Bronchial epithelial cell (primary cell): ENCODE data around the gene CPNE4. TPM values are rescaled to one million over a fixed set of nuclear protein-coding genes. Genes with fewer than 3 reads are reported as not detected.

ENCODE experiments used
- DNase-seq: peaks from one replicate; pipeline ENCODE4 v3.0.0-alpha.2; 2010; ENCODE audit warnings: low read depth
- FAIRE-seq: peaks from 2 replicates; lab custom pipeline; 2011; peaks lifted over from hg19 to GRCh38; lab: Jason Lieb, UNC
- H3K27me3 ChIP-seq: 2 replicates; pipeline ENCODE4 v1.5.1; 2011; ENCODE audit warnings: low read length; ENCODE audit not compliant: control insufficient read depth, insufficient read depth
- H3K36me3 ChIP-seq: 2 replicates; pipeline ENCODE4 v1.5.1; 2011; ENCODE audit warnings: low read length; ENCODE audit not compliant: control insufficient read depth, insufficient read depth
- H3K4me3 ChIP-seq: 2 replicates; pipeline ENCODE4 v1.5.1; 2011; ENCODE audit warnings: mild to moderate bottlenecking, low read depth, low read length, control low read depth
- total RNA-seq: library from RNA; depleted of rRNA; stranded (reverse); fragments of >200 nt; gene quantifications from 2 replicates; pipeline ENCODE4 v1.2.1, GENCODE V29; 2014
- TF ChIP-seq, protein P1 (sequence below): IDR thresholded peaks from 2 replicates; pipeline ENCODE4 v1.5.1; 2011; ENCODE audit warnings: mild to moderate bottlenecking, moderate library complexity, low read length, control low read depth, inconsistent platforms; ENCODE audit not compliant: insufficient read depth, severe bottlenecking

Gene CPNE4
- total RNA-seq, 1 donor from 2014 or later, result under 0.01 TPM

DNA sequence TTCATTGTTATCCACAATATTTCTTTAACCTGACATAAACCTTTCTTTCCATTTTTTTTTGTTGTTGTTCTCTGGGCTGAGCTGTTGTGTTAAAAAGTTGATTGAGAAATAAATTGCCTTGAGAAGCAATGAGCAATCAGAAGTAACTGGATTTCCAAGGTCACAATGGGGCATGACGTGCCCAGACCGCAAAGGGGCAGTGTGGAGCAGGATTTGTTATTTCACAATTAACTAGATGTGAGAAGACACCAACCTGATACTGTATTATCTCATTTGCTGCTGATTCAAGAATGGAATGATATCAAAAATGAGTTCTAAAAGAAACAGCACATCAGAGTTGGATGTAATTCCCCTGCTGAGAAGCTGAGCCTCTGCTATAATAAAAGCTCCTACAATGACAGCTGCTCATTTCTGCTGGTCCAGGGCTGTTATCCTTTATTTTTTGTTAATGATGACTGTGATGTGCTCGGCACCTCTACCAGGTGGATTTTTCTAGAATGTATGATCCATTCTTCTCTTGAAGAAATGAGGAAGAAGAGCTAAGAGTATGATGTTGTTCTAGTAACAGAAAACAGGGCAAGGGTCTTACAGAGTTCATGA, 28.1 kb downstream of the CPNE4 start:
- TF ChIP-seq, protein P1, sequence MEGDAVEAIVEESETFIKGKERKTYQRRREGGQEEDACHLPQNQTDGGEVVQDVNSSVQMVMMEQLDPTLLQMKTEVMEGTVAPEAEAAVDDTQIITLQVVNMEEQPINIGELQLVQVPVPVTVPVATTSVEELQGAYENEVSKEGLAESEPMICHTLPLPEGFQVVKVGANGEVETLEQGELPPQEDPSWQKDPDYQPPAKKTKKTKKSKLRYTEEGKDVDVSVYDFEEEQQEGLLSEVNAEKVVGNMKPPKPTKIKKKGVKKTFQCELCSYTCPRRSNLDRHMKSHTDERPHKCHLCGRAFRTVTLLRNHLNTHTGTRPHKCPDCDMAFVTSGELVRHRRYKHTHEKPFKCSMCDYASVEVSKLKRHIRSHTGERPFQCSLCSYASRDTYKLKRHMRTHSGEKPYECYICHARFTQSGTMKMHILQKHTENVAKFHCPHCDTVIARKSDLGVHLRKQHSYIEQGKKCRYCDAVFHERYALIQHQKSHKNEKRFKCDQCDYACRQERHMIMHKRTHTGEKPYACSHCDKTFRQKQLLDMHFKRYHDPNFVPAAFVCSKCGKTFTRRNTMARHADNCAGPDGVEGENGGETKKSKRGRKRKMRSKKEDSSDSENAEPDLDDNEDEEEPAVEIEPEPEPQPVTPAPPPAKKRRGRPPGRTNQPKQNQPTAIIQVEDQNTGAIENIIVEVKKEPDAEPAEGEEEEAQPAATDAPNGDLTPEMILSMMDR, result peak; percentile 69
- peak; percentile 62 for DNase-seq
- no peak for FAIRE-seq
- Histone ChIP-seq H3K4me3 (no peak overlapping the region), H3K27me3 (no peaks in the 10 kb centered on the region), H3K36me3 (no peaks in the 10 kb centered on the region)

DNA sequence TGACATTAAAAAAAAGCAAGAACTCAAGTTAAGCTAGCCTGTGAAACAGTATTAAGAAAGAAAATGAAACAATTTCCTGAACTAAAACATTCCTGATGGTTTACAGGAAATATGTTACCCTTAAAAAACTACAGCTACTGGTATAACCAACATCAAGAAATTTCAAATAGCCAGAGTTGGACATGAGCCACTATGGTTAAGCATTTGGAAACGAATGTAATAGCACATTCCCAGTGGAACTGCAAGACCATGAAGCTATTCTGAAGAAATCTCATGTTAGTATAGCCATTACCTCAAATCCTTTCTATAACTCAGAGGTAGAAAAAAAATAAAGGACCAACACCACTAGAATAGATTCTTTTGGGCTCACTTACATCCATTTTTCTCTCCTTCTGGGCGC, 30.2 kb downstream of the CPNE4 start:
- no peak for FAIRE-seq
- TF ChIP-seq, protein P1, result no peak
- no peak overlapping the region for H3K4me3 ChIP-seq
- H3K36me3 ChIP-seq, result no peaks in the 10 kb centered on the region
- no peak for DNase-seq
- H3K27me3 ChIP-seq, result no peaks in the 10 kb centered on the region

GRCh38 chr3:132003685-132004084, 31.1 kb downstream of the CPNE4 start:
- TF ChIP-seq, protein P1, result no peak
- no peak for FAIRE-seq

GRCh38 chr3:132001999-132002398, 32.8 kb downstream of the CPNE4 start:
- FAIRE-seq (no peak), DNase-seq (no peak)
- TF ChIP-seq, protein P1, result no peak
- Histone ChIP-seq H3K36me3 (no peaks in the 10 kb centered on the region), H3K27me3 (no peaks in the 10 kb centered on the region), H3K4me3 (no peak overlapping the region)

More at GRCh38 chr3:132003685-132004084, 31.1 kb downstream of the CPNE4 start:
- H3K4me3 ChIP-seq, result no peak overlapping the region
- DNase-seq, result no peak
- no peaks in the 10 kb centered on the region for H3K27me3 ChIP-seq
- no peaks in the 10 kb centered on the region for H3K36me3 ChIP-seq

- H3K4me3 ChIP-seq, result no peak overlapping the region
- TF ChIP-seq, protein P1, result no peak
- FAIRE-seq (no peak), DNase-seq (no peak)
- no peaks in the 10 kb centered on the region for H3K36me3 ChIP-seq
- no peaks in the 10 kb centered on the region for H3K27me3 ChIP-seq
Measured at GRCh38 chr3:132001036-132001435, 33.8 kb downstream of the CPNE4 start.

DNA sequence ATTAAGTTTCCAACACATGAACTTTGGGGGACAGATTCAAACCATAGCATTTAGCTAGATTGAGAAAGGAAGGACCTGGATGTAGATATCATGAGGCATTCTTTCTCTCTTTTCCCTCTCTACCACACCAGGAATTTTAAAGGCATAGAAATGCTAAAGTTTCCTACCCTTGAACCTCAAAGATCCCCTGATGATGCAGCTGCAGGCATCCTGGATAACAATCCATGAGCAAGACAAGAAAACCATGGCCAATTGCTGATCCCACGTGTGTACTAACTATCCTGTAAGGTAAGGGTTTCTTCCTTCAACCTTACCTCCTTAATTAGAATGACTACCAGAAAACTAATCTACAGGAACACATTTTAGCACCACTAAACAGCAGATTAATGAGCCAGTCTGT, 36.8 kb downstream of the CPNE4 start:
- TF ChIP-seq, protein P1, result no peak
- DNase-seq (no peak), FAIRE-seq (no peak)
- no peaks in the 10 kb centered on the region for H3K36me3 ChIP-seq
- H3K27me3 ChIP-seq, result no peaks in the 10 kb centered on the region
- no peak overlapping the region for H3K4me3 ChIP-seq
